Fibroblast of villous mesenchyme (primary cell): ENCODE data around the gene TNFSF9. TPM values are rescaled to one million over a fixed set of nuclear protein-coding genes. Genes with fewer than 3 reads are reported as not detected.
"Not testable (repeated sequence)": the region's sequence is repeated elsewhere in the genome, so short reads cannot be mapped to it uniquely, and the experiment has no call there.

ENCODE experiments used
- DNase-seq: peaks from one replicate; pipeline ENCODE4 v3.0.0-alpha.2; 2010; ENCODE audit warnings: low read depth
- H3K4me3 ChIP-seq: 2 replicates; pipeline ENCODE4 v1.5.1; 2011; ENCODE audit warnings: low read depth, mild to moderate bottlenecking, low read length
- CTCF ChIP-seq: IDR thresholded peaks from 2 replicates; pipeline ENCODE4 v1.5.1; 2012; ENCODE audit warnings: low read depth, mild to moderate bottlenecking, low read length; ENCODE audit not compliant: insufficient read depth
- small RNA-seq: library from RNA; depleted of rRNA; stranded (forward); fragments of <200 nt; gene quantifications from one replicate; pipeline ENCODE3, GENCODE V24; 2012
- total RNA-seq: library from RNA; depleted of rRNA; stranded (reverse); fragments of >200 nt; gene quantifications from 2 replicates; pipeline ENCODE4 v1.2.3, GENCODE V29; 2012

TNFSF9 gene
- total RNA-seq, 1 donor: not detected

GRCh38 chr19:6577476-6578125 is 46.8 kb downstream of the TNFSF9 start:
- no peak overlapping the region for H3K4me3 ChIP-seq
- no peak for DNase-seq
- TF ChIP-seq CTCF: no peak

- no peak overlapping the region for H3K4me3 ChIP-seq
- DNase-seq: no peak
- TF ChIP-seq CTCF: no peak
These were observed 48.8 kb downstream of the TNFSF9 start for GRCh38 chr19:6579450-6580178.

GRCh38 chr19:6580313-6580712 is 49.5 kb downstream of the TNFSF9 start:
- TF ChIP-seq CTCF: no peak
- no peak for DNase-seq
- H3K4me3 ChIP-seq: no peak overlapping the region

- not testable (repeated sequence) for DNase-seq
These were observed 52.0 kb downstream of the TNFSF9 start for GRCh38 chr19:6582515-6583484.

More at GRCh38 chr19:6582515-6583484, 52.0 kb downstream of the TNFSF9 start:
- H3K4me3 ChIP-seq: not testable (repeated sequence)

Small RNA genes lying within 50 kb of the gene (small RNA-seq; reads per million reads assigned to genes)
- gene AC010503.2 (not detected), gene RF00019 (not detected)

Other genes starting within 250 kb of the TNFSF9 start
- not detected in 2 replicates for gene ACER1, start 197.4 kb upstream of the TNFSF9 start, total RNA-seq
- gene CLPP, start 169.5 kb upstream of the TNFSF9 start, total RNA-seq: 35.4 and 38.3 TPM in 2 replicates
- 35.4 and 47.7 TPM in 2 replicates for gene ALKBH7, start 158.2 kb upstream of the TNFSF9 start, total RNA-seq
- 0.97 and 1.7 TPM in 2 replicates for gene PSPN, start 155.1 kb upstream of the TNFSF9 start, total RNA-seq
- gene GTF2F1, start 137.9 kb upstream of the TNFSF9 start, total RNA-seq: 36.1 and 42.7 TPM in 2 replicates
- gene KHSRP, start 106.2 kb upstream of the TNFSF9 start, total RNA-seq: 91.8 and 118 TPM in 2 replicates
- not detected in 2 replicates for gene SLC25A41, start 97.3 kb upstream of the TNFSF9 start, total RNA-seq
- 22.9 and 33.2 TPM in 2 replicates for gene SLC25A23, start 71.2 kb upstream of the TNFSF9 start, total RNA-seq
- 0.43 TPM in 1 of 2 replicates, not detected in the other for gene CRB3, start 66.8 kb upstream of the TNFSF9 start, total RNA-seq
- gene DENND1C, start 49.2 kb upstream of the TNFSF9 start, total RNA-seq: not detected in 2 replicates
- gene TUBB4A, start 28.7 kb upstream of the TNFSF9 start, total RNA-seq: not detected in 2 replicates
- gene CD70, start 60.1 kb downstream of the TNFSF9 start, total RNA-seq: not detected in 2 replicates
- gene TNFSF14, start 139.1 kb downstream of the TNFSF9 start, total RNA-seq: under 0.01 TPM in 1 of 2 replicates, not detected in the other
- gene C3, start 189.6 kb downstream of the TNFSF9 start, total RNA-seq: 1.6 and 76.0 TPM in 2 replicates
- 28.3 and 34.1 TPM in 2 replicates for gene GPR108, start 206.6 kb downstream of the TNFSF9 start, total RNA-seq
- 49.9 and 50.1 TPM in 2 replicates for gene TRIP10, start 208.7 kb downstream of the TNFSF9 start, total RNA-seq
- gene SH2D3A, start 236.4 kb downstream of the TNFSF9 start, total RNA-seq: under 0.01 TPM in 1 of 2 replicates, not detected in the other
- gene VAV1, start 241.7 kb downstream of the TNFSF9 start, total RNA-seq: not detected in 2 replicates